ENCODE data around the gene PLEKHM3. TPM values are rescaled to one million over a fixed set of nuclear protein-coding genes. Genes with fewer than 3 reads are reported as not detected.
"Not testable (repeated sequence)": the region's sequence is repeated elsewhere in the genome, so short reads cannot be mapped to it uniquely, and the experiment has no call there.

PLEKHM3 gene
- total RNA-seq, 1 donor from 2014 or later: 6.8 TPM

GRCh38 chr2:208020253-208020652 is 5.1 kb downstream of the PLEKHM3 start:
- Mint-ChIP-seq H3K4me1 (peaks cover 18% of the 10 kb centered on the region), H3K27ac (ENCODE audit: unreplicated experiment) (no peak overlapping the region), H3K36me3 (ENCODE audit: low read depth) (no peaks in the 10 kb centered on the region), H3K4me3 (no peak overlapping the region), H3K9me3 (no peaks in the 10 kb centered on the region), H3K27me3 (ENCODE audit: low read depth) (no peaks in the 10 kb centered on the region)
- TF ChIP-seq CTCF (conservative IDR thresholded peaks at IDR 0.05): no peak
- DNase-seq (ENCODE audit: low read depth, low spot score): no peak

GRCh38 chr2:208018124-208018712 is 7.1 kb downstream of the PLEKHM3 start:
- not testable (repeated sequence) for H3K36me3 Mint-ChIP-seq (ENCODE audit: low read depth); DNase-seq (ENCODE audit: low read depth, low spot score); H3K27ac Mint-ChIP-seq (ENCODE audit: unreplicated experiment); H3K9me3 Mint-ChIP-seq; H3K27me3 Mint-ChIP-seq (ENCODE audit: low read depth); H3K4me3 Mint-ChIP-seq
- peaks cover 11% of the 10 kb centered on the region for H3K4me1 Mint-ChIP-seq

- no peak overlapping the region for H3K4me3 Mint-ChIP-seq
- no peaks in the 10 kb centered on the region for H3K27me3 Mint-ChIP-seq (ENCODE audit: low read depth)
- peaks cover 11% of the 10 kb centered on the region for H3K4me1 Mint-ChIP-seq
- no peak for TF ChIP-seq CTCF (conservative IDR thresholded peaks at IDR 0.05)
- no peak for DNase-seq (ENCODE audit: low read depth, low spot score)
- H3K36me3 Mint-ChIP-seq (ENCODE audit: low read depth): no peaks in the 10 kb centered on the region
- H3K27ac Mint-ChIP-seq (ENCODE audit: unreplicated experiment): no peak overlapping the region
- no peaks in the 10 kb centered on the region for H3K9me3 Mint-ChIP-seq
These were observed 7.6 kb downstream of the PLEKHM3 start for GRCh38 chr2:208017721-208018120.

GRCh38 chr2:208015475-208015874 is 9.9 kb downstream of the PLEKHM3 start:
- DNase-seq (ENCODE audit: low read depth, low spot score): no peak
- no peak for TF ChIP-seq CTCF (conservative IDR thresholded peaks at IDR 0.05)
- H3K27ac Mint-ChIP-seq (ENCODE audit: unreplicated experiment): no peak overlapping the region
- no peaks in the 10 kb centered on the region for H3K27me3 Mint-ChIP-seq (ENCODE audit: low read depth)
- H3K4me1 Mint-ChIP-seq: peaks cover 11% of the 10 kb centered on the region
- H3K4me3 Mint-ChIP-seq: no peak overlapping the region
- H3K9me3 Mint-ChIP-seq: no peaks in the 10 kb centered on the region
- H3K36me3 Mint-ChIP-seq (ENCODE audit: low read depth): no peaks in the 10 kb centered on the region

GRCh38 chr2:208013285-208014178 is 11.8 kb downstream of the PLEKHM3 start:
- Mint-ChIP-seq H3K27me3 (ENCODE audit: low read depth) (no peaks in the 10 kb centered on the region), H3K9me3 (no peaks in the 10 kb centered on the region), H3K4me1 (peaks cover 10% of the 10 kb centered on the region), H3K36me3 (ENCODE audit: low read depth) (no peaks in the 10 kb centered on the region), H3K27ac (ENCODE audit: unreplicated experiment) (no peak overlapping the region), H3K4me3 (no peak overlapping the region)
- no peak for TF ChIP-seq CTCF (conservative IDR thresholded peaks at IDR 0.05)
- no peak for DNase-seq (ENCODE audit: low read depth, low spot score)

- H3K27me3 Mint-ChIP-seq (ENCODE audit: low read depth): no peaks in the 10 kb centered on the region
- H3K4me3 Mint-ChIP-seq: no peak overlapping the region
- H3K27ac Mint-ChIP-seq (ENCODE audit: unreplicated experiment): no peak overlapping the region
- H3K9me3 Mint-ChIP-seq: no peaks in the 10 kb centered on the region
- no peak for TF ChIP-seq CTCF (conservative IDR thresholded peaks at IDR 0.05)
- peaks cover 2% of the 10 kb centered on the region for H3K4me1 Mint-ChIP-seq
- H3K36me3 Mint-ChIP-seq (ENCODE audit: low read depth): no peaks in the 10 kb centered on the region
- no peak for DNase-seq (ENCODE audit: low read depth, low spot score)
These were observed 12.9 kb downstream of the PLEKHM3 start for GRCh38 chr2:208012449-208012848.

Measured in neural crest cell (in vitro differentiated cells).